Lung (tissue), 12 donors: ENCODE results near the gene KCNJ6. TPM values are rescaled to one million over a fixed set of nuclear protein-coding genes. Genes with fewer than 3 reads are reported as not detected.
"Not testable (repeated sequence)": the region's sequence is repeated elsewhere in the genome, so short reads cannot be mapped to it uniquely, and the experiment has no call there.

Experiments
- ATAC-seq: fragments of 200-7000 bp; cut with Tn5 transposase; one replicate; pipeline ENCODE4 v1.9.1; 2020; ENCODE audit warnings: moderate number of reproducible peaks; ENCODE audit not compliant: insufficient read depth, low FRiP score
- DNase-seq, 3 donors: peaks; one replicate each; pipeline ENCODE4 v3.0.0-alpha.2; 2013 to 2017
- H3K27ac ChIP-seq, 2 donors: one replicate each; pipeline ENCODE4 v1.5.1; 2013; ENCODE audit warnings: mild to moderate bottlenecking in 2 of 2, moderate library complexity in 2 of 2, control low read depth in 1 of 2, inconsistent platforms in 1 of 2, low read depth in 1 of 2, low read length in 1 of 2
- H3K27me3 ChIP-seq, 3 donors: one replicate each; pipeline ENCODE4 v1.5.1; 2013; ENCODE audit warnings: low read length in 2 of 3; ENCODE audit not compliant: control insufficient read depth in 3 of 3, insufficient read depth in 3 of 3
- H3K36me3 ChIP-seq, 4 donors: one replicate each; pipeline ENCODE4 v1.5.1; 2013; ENCODE audit warnings: low read length in 4 of 4, mild to moderate bottlenecking in 1 of 4, moderate library complexity in 1 of 4; ENCODE audit not compliant: control insufficient read depth in 4 of 4, insufficient read depth in 4 of 4
- H3K4me1 ChIP-seq, 5 donors: one replicate each; pipeline ENCODE4 v1.5.1; 2013; ENCODE audit warnings: low read length in 5 of 5, mild to moderate bottlenecking in 2 of 5, moderate library complexity in 1 of 5; ENCODE audit not compliant: control insufficient read depth in 5 of 5, insufficient read depth in 5 of 5
- H3K4me3 ChIP-seq: one replicate; pipeline ENCODE4 v1.5.1; 2013; ENCODE audit warnings: mild to moderate bottlenecking, control low read depth, moderate library complexity
- H3K9ac ChIP-seq, 2 donors: one replicate each; pipeline ENCODE4 v1.5.1; 2013; ENCODE audit warnings: low read length in 2 of 2, control low read depth in 1 of 2; ENCODE audit not compliant: insufficient read depth in 1 of 2
- H3K9me3 ChIP-seq, 4 donors: one replicate each; pipeline ENCODE4 v1.5.1; 2013; ENCODE audit warnings: low read length in 3 of 4, mild to moderate bottlenecking in 1 of 4, moderate library complexity in 1 of 4; ENCODE audit not compliant: control insufficient read depth in 4 of 4, insufficient read depth in 3 of 4
- CTCF ChIP-seq: IDR thresholded peaks from 2 replicates; pipeline ENCODE4 v1.5.1; 2012; ENCODE audit warnings: mild to moderate bottlenecking; ENCODE audit errors: control extremely low read depth, extremely low read depth
- WGBS, 2 donors: extraction: QIAGEN DNeasy Blood & Tissue Kit; methylation state at CpG; one replicate each; pipeline ENCODE4 v1.1.7; 2013; 5-methylcytosine and 5-hydroxymethylcytosine counted together
- polyA plus RNA-seq, 2 donors: library from polyadenylated mRNA; stranded (reverse); fragments of 200-250 nt; gene quantifications; one replicate each; pipeline ENCODE4 v1.2.1, GENCODE V29; 2013
- total RNA-seq, 2 donors: library from RNA; depleted of rRNA in 1 of 2; stranded (reverse); fragments of >200 nt in 1 of 2; gene quantifications; one replicate each; pipeline ENCODE4 v1.2.1, GENCODE V29; 2014 to 2021
- donor health status: control.
- donor health status: control.
- donor health status: Bipolar disorder and iron deficiency.
- donor health status: healthy.
- donor health status: DM: yes; HTN: yes; CAD: no.

Gene KCNJ6
- total and polyA plus RNA-seq, 4 donors: 0.01 to 0.31 (median 0.03) TPM

GRCh38 chr21:37580666-37581065, 335.6 kb downstream of the KCNJ6 start:
- no peak overlapping the region for H3K27ac ChIP-seq
- no peaks in the 10 kb centered on the region for H3K27me3 ChIP-seq
- TF ChIP-seq CTCF: no peak
- peak in 2 of 3 donors; percentile 23 to 24 for DNase-seq
- no peaks in the 10 kb centered on the region for H3K36me3 ChIP-seq
- no peak for ATAC-seq
- peaks cover 0 to 9% (median 4%) of the 10 kb centered on the region in 4 donors for H3K9me3 ChIP-seq
- no peak overlapping the region for H3K4me3 ChIP-seq
- H3K9ac ChIP-seq: no peak overlapping the region
- peaks cover 0 to 1% (median 0%) of the 10 kb centered on the region in 5 donors for H3K4me1 ChIP-seq
- WGBS, 2 donors: 14 to 38% methylated on average over 3 of the region's 3 CpGs

GRCh38 chr21:37579356-37579755, 336.9 kb downstream of the KCNJ6 start:
- no peak overlapping the region for H3K4me3 ChIP-seq
- no peaks in the 10 kb centered on the region for H3K36me3 ChIP-seq
- peaks cover 0 to 9% (median 4%) of the 10 kb centered on the region in 4 donors for H3K9me3 ChIP-seq
- 76 to 92% methylated on average over 1 of the region's 1 CpG for WGBS, 2 donors
- no peak overlapping the region for H3K27ac ChIP-seq
- no peak for DNase-seq
- H3K9ac ChIP-seq: no peak overlapping the region
- no peaks in the 10 kb centered on the region for H3K27me3 ChIP-seq
- no peak for TF ChIP-seq CTCF
- H3K4me1 ChIP-seq: peaks cover 0 to 1% (median 0%) of the 10 kb centered on the region in 5 donors
- no peak for ATAC-seq

GRCh38 chr21:37578471-37579126, 337.7 kb downstream of the KCNJ6 start:
- Histone ChIP-seq H3K36me3 (no peaks in the 10 kb centered on the region), H3K4me3 (no peak overlapping the region), H3K9ac (no peak overlapping the region), H3K4me1 (peaks cover 0 to 1% (median 0%) of the 10 kb centered on the region in 5 donors), H3K9me3 (peaks cover 0 to 9% (median 4%) of the 10 kb centered on the region in 4 donors), H3K27me3 (no peaks in the 10 kb centered on the region), H3K27ac (no peak overlapping the region)
- WGBS, 2 donors: 95% methylated on average over 2 of the region's 2 CpGs
- TF ChIP-seq CTCF: no peak
- ATAC-seq: no peak
- no peak for DNase-seq

- not testable (repeated sequence) for DNase-seq, H3K27me3 ChIP-seq, H3K9me3 ChIP-seq, H3K4me3 ChIP-seq, H3K9ac ChIP-seq, H3K4me1 ChIP-seq, ATAC-seq, H3K36me3 ChIP-seq, H3K27ac ChIP-seq
- WGBS, 2 donors: 93 to 97% methylated on average over 1 of the region's 1 CpG
Measured at GRCh38 chr21:37576929-37577328, 339.3 kb downstream of the KCNJ6 start.
